IMR-90 (cell line): Measurements from ENCODE around the gene ITM2C. TPM values are rescaled to one million over a fixed set of nuclear protein-coding genes. Genes with fewer than 3 reads are reported as not detected.
A peak's percentile ranks its signal among the peaks of the same experiment; 100 is the strongest.

Experiments used
- ATAC-seq: fragments of 200-7000 bp; cut with Tn5 transposase; 2 replicates; pipeline ENCODE4 v1.9.1; 2020; ENCODE audit warnings: low read depth, mild to moderate bottlenecking, moderate library complexity
- BruUV-seq: library from RNA; stranded (reverse); fragments of 400-500 nt; replicated peaks from 2 replicates; lab custom pipeline; 2021; lab: Mats Ljungman, UMichigan
- CTCF ChIA-PET: fragments of 300-600 bp; formaldehyde crosslinking; extraction: SDS; loops from one replicate; lab custom pipeline; 2021; ENCODE audit warnings: antibody characterized with exemption; lab: Yijun Ruan, JAX
- POLR2A ChIA-PET: fragments of 300-600 bp; sonication (Branson Sonifier 250); formaldehyde crosslinking; loops from one replicate; lab custom pipeline; 2022; ENCODE audit warnings: antibody characterized with exemption; ENCODE audit not compliant: unreplicated experiment; lab: Charles Lee
- DNase-seq: peaks from one replicate; pipeline ENCODE4 v3.0.0; 2013
- H2AFZ ChIP-seq: replicated peaks from 2 replicates; pipeline ENCODE3; 2013; ENCODE audit warnings: low read length, mild to moderate bottlenecking; ENCODE audit not compliant: poor library complexity
- H2AK5ac ChIP-seq: 2 replicates; pipeline ENCODE4 v1.6.1; 2013; ENCODE audit warnings: low read depth, low read length, inconsistent platforms
- H2AK9ac ChIP-seq: replicated peaks from 2 replicates; pipeline ENCODE3; 2013; ENCODE audit warnings: mild to moderate bottlenecking, low read depth, low read length, moderate library complexity; ENCODE audit not compliant: poor library complexity
- H2BK120ac ChIP-seq: 2 replicates; pipeline ENCODE4 v1.6.1; 2013; ENCODE audit warnings: low read depth, low read length, inconsistent platforms
- H2BK15ac ChIP-seq: 3 replicates; pipeline ENCODE4 v1.6.1; 2013; ENCODE audit warnings: low read depth, low read length, inconsistent platforms
- H2BK20ac ChIP-seq: 2 replicates; pipeline ENCODE4 v1.6.1; 2013; ENCODE audit warnings: low read depth, mild to moderate bottlenecking, inconsistent platforms, low read length, moderate library complexity
- H2BK5ac ChIP-seq: 2 replicates; pipeline ENCODE4 v1.6.1; 2013; ENCODE audit warnings: mild to moderate bottlenecking, low read depth, low read length, inconsistent platforms; ENCODE audit not compliant: poor library complexity, severe bottlenecking
- H3K14ac ChIP-seq: replicated peaks from 2 replicates; pipeline ENCODE4 v1.6.1; 2013; ENCODE audit warnings: low read depth, low read length, inconsistent platforms
- H3K18ac ChIP-seq: 2 replicates; pipeline ENCODE4 v1.6.1; 2013; ENCODE audit warnings: low read depth, low read length, control low read depth
- H3K23ac ChIP-seq: 2 replicates; pipeline ENCODE4 v1.6.1; 2013; ENCODE audit warnings: low read depth, low read length, inconsistent platforms
- H3K27ac ChIP-seq: 2 replicates; pipeline ENCODE4 v1.5.1; 2013; ENCODE audit warnings: mild to moderate bottlenecking, control low read depth, low read length; ENCODE audit not compliant: insufficient read depth
- H3K27me3 ChIP-seq: 2 replicates; pipeline ENCODE4 v1.6.1; 2013; ENCODE audit warnings: low read length; ENCODE audit not compliant: control insufficient read depth, insufficient read depth
- H3K36me3 ChIP-seq: 2 replicates; pipeline ENCODE4 v1.6.1; 2013; ENCODE audit warnings: low read length, mixed read lengths; ENCODE audit not compliant: control insufficient read depth, insufficient read depth
- H3K4ac ChIP-seq: 2 replicates; pipeline ENCODE4 v1.6.1; 2013; ENCODE audit warnings: low read depth, low read length, inconsistent platforms
- H3K4me1 ChIP-seq: 2 replicates; pipeline ENCODE4 v1.6.1; 2013; ENCODE audit warnings: low read length, mixed read lengths; ENCODE audit not compliant: control insufficient read depth, insufficient read depth
- H3K4me2 ChIP-seq: 2 replicates; pipeline ENCODE4 v1.6.1; 2013; ENCODE audit warnings: low read depth, mild to moderate bottlenecking, control low read depth, low read length, moderate library complexity
- H3K4me3 ChIP-seq: 2 replicates; pipeline ENCODE4 v1.5.1; 2013; ENCODE audit warnings: low read depth, mild to moderate bottlenecking, control low read depth, low read length, moderate library complexity; ENCODE audit not compliant: insufficient read depth
- H3K56ac ChIP-seq: 2 replicates; pipeline ENCODE4 v1.6.1; 2013; ENCODE audit warnings: low read length, inconsistent platforms; ENCODE audit not compliant: insufficient read depth; ENCODE audit errors: extremely low read depth
- H3K79me1 ChIP-seq, 2 experiments: 2 replicates each; pipeline ENCODE4 v1.6.1; 2013; ENCODE audit warnings: low read length in 2 of 2, inconsistent platforms in 1 of 2, low read depth in 1 of 2
- H3K9ac ChIP-seq: 2 replicates; pipeline ENCODE4 v1.6.1; 2013; ENCODE audit warnings: low read depth, low read length, control low read depth
- H3K9me1 ChIP-seq: 2 replicates; pipeline ENCODE4 v1.6.1; 2013; ENCODE audit warnings: low read length, inconsistent platforms; ENCODE audit not compliant: insufficient read depth
- H3K9me3 ChIP-seq: 2 replicates; pipeline ENCODE4 v1.6.1; 2013; ENCODE audit warnings: low read length; ENCODE audit not compliant: control insufficient read depth, insufficient read depth
- H4K20me1 ChIP-seq: 2 replicates; pipeline ENCODE4 v1.6.1; 2013; ENCODE audit warnings: low read length, inconsistent platforms; ENCODE audit not compliant: insufficient read depth
- H4K5ac ChIP-seq: 2 replicates; pipeline ENCODE4 v1.6.1; 2013; ENCODE audit warnings: mild to moderate bottlenecking, low read depth, low read length, control low read depth
- H4K8ac ChIP-seq, 2 experiments: 2 replicates each; pipeline ENCODE4 v1.6.1; 2013; ENCODE audit warnings: low read depth in 2 of 2, low read length in 2 of 2, control low read depth in 1 of 2, inconsistent platforms in 1 of 2
- H4K91ac ChIP-seq: 2 replicates; pipeline ENCODE4 v1.6.1; 2013; ENCODE audit warnings: low read depth, low read length, inconsistent platforms; ENCODE audit not compliant: insufficient read depth
- MAFK ChIP-seq: IDR thresholded peaks from 2 replicates; pipeline ENCODE4 v1.6.1; 2012; ENCODE audit warnings: low read depth, low read length, improper control_type of control experiment
- RAD21 ChIP-seq: IDR thresholded peaks from 2 replicates; pipeline ENCODE4 v1.6.1; 2012; ENCODE audit warnings: low read length, improper control_type of control experiment
- WGBS, 2 experiments: methylation state at CpG; one replicate each; pipeline versions ENCODE4 v1.1.5 to v1.1.7; 2013; ENCODE audit warnings: missing lambda C conversion rate in 2 of 2; ENCODE audit not compliant: insufficient read length in 1 of 2; ENCODE audit errors: extremely low coverage in 2 of 2; 5-methylcytosine and 5-hydroxymethylcytosine counted together
- dilution Hi-C: fragments of 300-500 bp; cut with HindIII; formaldehyde crosslinking; loops from one replicate; pipeline ENCODE4 v1.14.3; 2018; ENCODE audit warnings: low sequenced_read_pairs; ENCODE audit not compliant: unreplicated experiment
- in situ Hi-C: fragments of 300-500 bp; cut with MboI; formaldehyde crosslinking; loops from 3 replicates; pipeline ENCODE4 v1.14.3; 2019; ENCODE audit warnings: low sequenced_read_pairs, inconsistent platforms, mixed read lengths
- intact Hi-C: fragments of 100-400 bp; cut with micrococcal nuclease; formaldehyde crosslinking; loops from 2 replicates; pipeline ENCODE4 v1.10.0; 2022
- polyA plus RNA-seq, 3 experiments: library from polyadenylated mRNA; depleted of rRNA; stranded (reverse); fragments of >200 nt; gene quantifications; 2 replicates each; pipeline ENCODE4 v1.2.3, GENCODE V29; 2012; ENCODE audit warnings: low replicate concordance in 1 of 3
- total RNA-seq: library from RNA; depleted of rRNA; stranded (reverse); fragments of >200 nt; gene quantifications from 2 replicates; pipeline ENCODE4 v1.2.3, GENCODE V29; 2012

The ITM2C gene
- total and polyA plus RNA-seq, 2 of the 4 experiments (the other 2 are of a cell fraction): 46.8 to 274 TPM

DNA sequence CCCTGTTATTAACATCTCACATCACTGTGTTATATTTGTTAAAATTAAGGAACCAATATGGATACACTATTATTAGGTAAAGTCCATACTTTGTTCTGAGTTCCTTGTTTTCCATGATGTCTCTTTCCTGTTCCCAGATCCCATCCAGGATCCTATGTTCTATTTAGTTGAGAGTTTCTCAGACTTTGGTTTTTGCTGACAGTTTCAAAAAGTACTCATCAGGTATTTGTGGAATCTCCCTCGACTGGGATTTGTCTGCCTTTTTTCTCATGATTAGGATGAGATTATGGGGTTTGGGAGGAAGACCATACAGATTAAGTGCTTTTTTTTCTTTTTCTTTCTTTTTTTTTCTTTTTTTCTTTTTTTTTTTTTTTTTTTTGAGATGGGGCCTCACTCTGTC, 39.4 kb upstream of the ITM2C start:
- no CpG with 5 or more reads among the region's 1 CpG for WGBS, 2 experiments
- H3K27me3 ChIP-seq: peaks cover 25% of the 10 kb centered on the region
- ATAC-seq (no peak), DNase-seq (no peak)
- no peaks in the 10 kb centered on the region for H4K20me1 ChIP-seq
- H4K8ac ChIP-seq: no peak overlapping the region
- H3K9me3 ChIP-seq: peaks cover 6% of the 10 kb centered on the region
- H3K4me1 ChIP-seq: no peaks in the 10 kb centered on the region
- H3K79me1 ChIP-seq: no peaks in the 10 kb centered on the region
- no peak overlapping the region for H3K27ac ChIP-seq
- H3K9ac ChIP-seq: no peak overlapping the region
- no peak overlapping the region for H2AK9ac ChIP-seq
- no peak overlapping the region for H3K4me2 ChIP-seq
- dilution Hi-C loops: no loop called here
- no peak overlapping the region for H2BK15ac ChIP-seq
- no peak overlapping the region for H3K4me3 ChIP-seq
- H4K91ac ChIP-seq: no peak overlapping the region
- H3K56ac ChIP-seq: no peak overlapping the region
- H3K18ac ChIP-seq: no peak overlapping the region
- in situ Hi-C loops: no loop called here
- CTCF ChIA-PET: no interaction called here
- H2AFZ ChIP-seq: no peak overlapping the region
- H3K23ac ChIP-seq: no peak overlapping the region
- peaks cover 3% of the 10 kb centered on the region for H3K36me3 ChIP-seq
- H2BK5ac ChIP-seq: no peak overlapping the region
- H3K14ac ChIP-seq: no peak overlapping the region
- H4K5ac ChIP-seq: no peak overlapping the region
- H3K9me1 ChIP-seq: no peaks in the 10 kb centered on the region
- intact Hi-C loops: loop anchor here (2.0 kb wide), 1 partner anchor 77 kb away; no protein-coding TSS in a partner anchor
- TF ChIP-seq RAD21 (no peak), MAFK (peak; percentile 22; the same call in 1 of the 2 replicates)
- H2BK20ac ChIP-seq: no peak overlapping the region
- no TSS peak for BruUV-seq
- no peak overlapping the region for H2BK120ac ChIP-seq
- no peak overlapping the region for H3K4ac ChIP-seq
- no peak overlapping the region for H2AK5ac ChIP-seq
- POLR2A ChIA-PET: no interaction called here
